GM23248 (cell line): Measurements from ENCODE around the gene OR2C3. TPM values are rescaled to one million over a fixed set of nuclear protein-coding genes. Genes with fewer than 3 reads are reported as not detected.

Source experiments
- DNase-seq: peaks from one replicate; pipeline ENCODE4 v3.0.0-alpha.2; 2015
- H2AFZ ChIP-seq: fragments of 200-600 bp; sonication (generic); 2 replicates; pipeline ENCODE4 v1.6.1; 2016; ENCODE audit warnings: antibody characterized with exemption
- H3F3A ChIP-seq: fragments of 200-600 bp; sonication (generic); 2 replicates; pipeline ENCODE4 v1.6.1; 2016; ENCODE audit warnings: mild to moderate bottlenecking, antibody characterized with exemption, mixed run types; ENCODE audit not compliant: insufficient read depth
- H3K27ac ChIP-seq: fragments of 200-600 bp; sonication (generic); 2 replicates; pipeline ENCODE4 v1.5.1; 2016; ENCODE audit warnings: mild to moderate bottlenecking
- H3K27me3 ChIP-seq: fragments of 200-600 bp; sonication (generic); replicated peaks from 2 replicates; pipeline ENCODE4 v1.6.1; 2016; ENCODE audit warnings: mild to moderate bottlenecking; ENCODE audit not compliant: insufficient read depth
- H3K36me3 ChIP-seq: fragments of 200-600 bp; sonication (generic); 2 replicates; pipeline ENCODE4 v1.6.1; 2016; ENCODE audit warnings: low read depth, mild to moderate bottlenecking
- H3K4me1 ChIP-seq: fragments of 200-600 bp; sonication (generic); 2 replicates; pipeline ENCODE4 v1.6.1; 2016; ENCODE audit warnings: mild to moderate bottlenecking; ENCODE audit not compliant: insufficient read depth
- H3K4me2 ChIP-seq: fragments of 200-600 bp; sonication (generic); one replicate; pipeline ENCODE4 v1.6.1; 2016; ENCODE audit warnings: mild to moderate bottlenecking; ENCODE audit not compliant: unreplicated experiment
- H3K4me3 ChIP-seq: fragments of 200-600 bp; sonication (generic); 2 replicates; pipeline ENCODE4 v1.5.1; 2016; ENCODE audit warnings: mild to moderate bottlenecking
- H3K79me2 ChIP-seq: fragments of 200-600 bp; sonication (generic); 2 replicates; pipeline ENCODE4 v1.6.1; 2016; ENCODE audit warnings: mild to moderate bottlenecking; ENCODE audit not compliant: insufficient read depth
- H3K9ac ChIP-seq: fragments of 200-600 bp; sonication (generic); 2 replicates; pipeline ENCODE4 v1.6.1; 2016; ENCODE audit warnings: mild to moderate bottlenecking
- H3K9me2 ChIP-seq: fragments of 200-600 bp; sonication (generic); 2 replicates; pipeline ENCODE4 v1.6.1; 2016; ENCODE audit warnings: mixed run types, mild to moderate bottlenecking, moderate library complexity; ENCODE audit not compliant: insufficient read depth
- H3K9me3 ChIP-seq: fragments of 200-600 bp; sonication (generic); one replicate; pipeline ENCODE4 v1.6.1; 2017; ENCODE audit warnings: low read depth
- H4K20me1 ChIP-seq: fragments of 200-600 bp; sonication (generic); 2 replicates; pipeline ENCODE4 v1.6.0; 2016; ENCODE audit not compliant: insufficient read depth
- EZH2 ChIP-seq: fragments of 200-600 bp; sonication (generic); IDR thresholded peaks from 2 replicates; pipeline ENCODE4 v1.6.1; 2018; ENCODE audit warnings: antibody characterized with exemption, mild to moderate bottlenecking; ENCODE audit not compliant: insufficient read depth, poor library complexity, severe bottlenecking
- EZH2phosphoT487 ChIP-seq: fragments of 200-600 bp; sonication (generic); IDR thresholded peaks from 2 replicates; pipeline ENCODE4 v1.6.1; 2018; ENCODE audit warnings: antibody characterized with exemption, moderate library complexity, mild to moderate bottlenecking, low read depth; ENCODE audit not compliant: insufficient read depth
- WGBS, 2 experiments: methylation state at CpG; one replicate each; pipeline ENCODE4 v1.1.6; 2015 to 2017; ENCODE audit warnings: low lambda C conversion rate in 2 of 2, low coverage in 1 of 2; ENCODE audit errors: missing lambda C conversion rate in 2 of 2; 5-methylcytosine and 5-hydroxymethylcytosine counted together
- in situ Hi-C: fragments of 300-500 bp; cut with MboI; formaldehyde crosslinking; loops from 2 replicates; pipeline ENCODE4 v1.15.0; 2020
- polyA plus RNA-seq: library from polyadenylated mRNA; unstranded; fragments of >200 nt; fragmentation: Nextera tagmentation; extraction: Ambion mirVana; gene quantifications from 2 replicates; pipeline ENCODE4 v1.2.1, GENCODE V29; 2016
- total RNA-seq: library from RNA; depleted of rRNA; stranded (reverse); fragments of >200 nt; shearing (Covaris generic); gene quantifications from 2 replicates; pipeline ENCODE4 v1.2.3, GENCODE V29; 2014; rRNA removed

Gene OR2C3
- under 0.01 and 0.22 TPM in 2 replicates for total RNA-seq
- 0.04 TPM in 1 of 2 replicates, not detected in the other for polyA plus RNA-seq

GRCh38 chr1:247536340-247536739 lies at the start of gene OR2C3:
Gene OR2C3, minus strand, starts transcription at chr1:247536440. Its CDS starts 3,929 bp downstream, at chr1:247532511.
- TF ChIP-seq EZH2 = no peak
- no peak for TF ChIP-seq EZH2phosphoT487
- no peaks in the 10 kb centered on the region for H3K4me1 ChIP-seq
- WGBS, 2 experiments = 24 to 41% methylated on average over 2 of the region's 2 CpGs
- no peak within 1 kb of the TSS for H3K4me3 ChIP-seq
- H4K20me1 ChIP-seq = no peaks in the 10 kb centered on the region
- H3K9me3 ChIP-seq = no peaks in the 10 kb centered on the region
- no peak for DNase-seq
- H3F3A ChIP-seq = no peaks in the 10 kb centered on the region
- no peaks in the 10 kb centered on the region for H3K27me3 ChIP-seq
- H3K36me3 ChIP-seq = no peaks in the 10 kb centered on the region
- H2AFZ ChIP-seq = no peak within 1 kb of the TSS
- no peaks in the 10 kb centered on the region for H3K79me2 ChIP-seq
- H3K9ac ChIP-seq = no peak within 1 kb of the TSS
- H3K4me2 ChIP-seq = no peak within 1 kb of the TSS
- no peaks in the 10 kb centered on the region for H3K9me2 ChIP-seq
- H3K27ac ChIP-seq = no peak within 1 kb of the TSS
- in situ Hi-C loops = no loop called here

- WGBS, 2 experiments = 25 to 30% methylated on average over 5 of the region's 5 CpGs
- Histone ChIP-seq H2AFZ (no peak overlapping the region), H3K79me2 (no peaks in the 10 kb centered on the region), H3F3A (no peaks in the 10 kb centered on the region), H4K20me1 (no peaks in the 10 kb centered on the region; the same call in 1 of the 2 replicates), H3K9me2 (no peaks in the 10 kb centered on the region), H3K9ac (no peak overlapping the region), H3K9me3 (no peaks in the 10 kb centered on the region), H3K4me1 (no peaks in the 10 kb centered on the region), H3K27ac (no peak overlapping the region), H3K4me3 (no peak overlapping the region), H3K27me3 (no peaks in the 10 kb centered on the region), H3K4me2 (no peak overlapping the region), H3K36me3 (no peaks in the 10 kb centered on the region)
- no peak for DNase-seq
- TF ChIP-seq EZH2phosphoT487 (no peak), EZH2 (no peak)
- in situ Hi-C loops = no loop called here
Observed at GRCh38 chr1:247578946-247579460, 42.8 kb upstream of the OR2C3 start.

- no peaks in the 10 kb centered on the region for H3F3A ChIP-seq
- H3K4me3 ChIP-seq = no peak overlapping the region
- in situ Hi-C loops = no loop called here
- no peaks in the 10 kb centered on the region for H3K27me3 ChIP-seq
- TF ChIP-seq EZH2 (no peak), EZH2phosphoT487 (no peak)
- H3K36me3 ChIP-seq = no peaks in the 10 kb centered on the region
- H3K9me2 ChIP-seq = no peaks in the 10 kb centered on the region
- H3K9ac ChIP-seq = no peak overlapping the region
- H3K79me2 ChIP-seq = no peaks in the 10 kb centered on the region
- H3K4me2 ChIP-seq = no peak overlapping the region
- 13 to 16% methylated on average over 3 of the region's 3 CpGs for WGBS, 2 experiments
- no peak overlapping the region for H3K27ac ChIP-seq
- no peaks in the 10 kb centered on the region for H4K20me1 ChIP-seq
- H2AFZ ChIP-seq = no peak overlapping the region
- peak; percentile 26 for DNase-seq
- H3K9me3 ChIP-seq = no peaks in the 10 kb centered on the region
- no peaks in the 10 kb centered on the region for H3K4me1 ChIP-seq
Observed at GRCh38 chr1:247576514-247576913, 40.3 kb upstream of the OR2C3 start.

- Histone ChIP-seq H3K36me3 (no peaks in the 10 kb centered on the region), H3K9ac (no peak overlapping the region), H2AFZ (no peak overlapping the region), H3K9me2 (no peaks in the 10 kb centered on the region), H3K27ac (no peak overlapping the region), H4K20me1 (no peaks in the 10 kb centered on the region), H3K27me3 (no peaks in the 10 kb centered on the region), H3K4me2 (no peak overlapping the region), H3K4me1 (no peaks in the 10 kb centered on the region), H3K79me2 (no peaks in the 10 kb centered on the region), H3F3A (no peaks in the 10 kb centered on the region), H3K9me3 (no peaks in the 10 kb centered on the region), H3K4me3 (no peak overlapping the region)
- no peak for DNase-seq
- in situ Hi-C loops = no loop called here
- TF ChIP-seq EZH2phosphoT487 = no peak
- TF ChIP-seq EZH2 = no peak
Observed at GRCh38 chr1:247574664-247575063, 38.4 kb upstream of the OR2C3 start.

GRCh38 chr1:247574236-247574635 lies 38.0 kb upstream of the OR2C3 start:
- Histone ChIP-seq H2AFZ (no peak overlapping the region), H3F3A (no peaks in the 10 kb centered on the region), H3K27ac (no peak overlapping the region), H3K36me3 (no peaks in the 10 kb centered on the region), H3K4me3 (no peak overlapping the region), H3K9ac (no peak overlapping the region), H3K79me2 (no peaks in the 10 kb centered on the region), H3K27me3 (no peaks in the 10 kb centered on the region), H4K20me1 (no peaks in the 10 kb centered on the region), H3K4me2 (no peak overlapping the region), H3K9me2 (no peaks in the 10 kb centered on the region), H3K4me1 (no peaks in the 10 kb centered on the region), H3K9me3 (no peaks in the 10 kb centered on the region)
- TF ChIP-seq EZH2 = no peak
- no peak for TF ChIP-seq EZH2phosphoT487
- WGBS, 2 experiments = 9 to 12% methylated on average over 1 of the region's 1 CpG
- DNase-seq = no peak
- in situ Hi-C loops = no loop called here
